Retinal pigment epithelial cell (primary cell): Measurements from ENCODE around the gene MGARP.
"Not testable (repeated sequence)": the region's sequence is repeated elsewhere in the genome, so short reads cannot be mapped to it uniquely, and the experiment has no call there.

Experiments used
- DNase-seq: peaks from one replicate; pipeline ENCODE4 v3.0.0-alpha.2; 2010; ENCODE audit warnings: low read depth
- H3K4me3 ChIP-seq: 2 replicates; pipeline ENCODE4 v1.5.1; 2011; ENCODE audit warnings: mild to moderate bottlenecking, low read length, control low read depth, moderate library complexity
- TF ChIP-seq, protein P1 (sequence below): conservative IDR thresholded peaks from 2 replicates; pipeline ENCODE4 v1.5.1; 2011; ENCODE audit warnings: low read depth, low read length, control low read depth, inconsistent platforms

MGARP gene

DNA sequence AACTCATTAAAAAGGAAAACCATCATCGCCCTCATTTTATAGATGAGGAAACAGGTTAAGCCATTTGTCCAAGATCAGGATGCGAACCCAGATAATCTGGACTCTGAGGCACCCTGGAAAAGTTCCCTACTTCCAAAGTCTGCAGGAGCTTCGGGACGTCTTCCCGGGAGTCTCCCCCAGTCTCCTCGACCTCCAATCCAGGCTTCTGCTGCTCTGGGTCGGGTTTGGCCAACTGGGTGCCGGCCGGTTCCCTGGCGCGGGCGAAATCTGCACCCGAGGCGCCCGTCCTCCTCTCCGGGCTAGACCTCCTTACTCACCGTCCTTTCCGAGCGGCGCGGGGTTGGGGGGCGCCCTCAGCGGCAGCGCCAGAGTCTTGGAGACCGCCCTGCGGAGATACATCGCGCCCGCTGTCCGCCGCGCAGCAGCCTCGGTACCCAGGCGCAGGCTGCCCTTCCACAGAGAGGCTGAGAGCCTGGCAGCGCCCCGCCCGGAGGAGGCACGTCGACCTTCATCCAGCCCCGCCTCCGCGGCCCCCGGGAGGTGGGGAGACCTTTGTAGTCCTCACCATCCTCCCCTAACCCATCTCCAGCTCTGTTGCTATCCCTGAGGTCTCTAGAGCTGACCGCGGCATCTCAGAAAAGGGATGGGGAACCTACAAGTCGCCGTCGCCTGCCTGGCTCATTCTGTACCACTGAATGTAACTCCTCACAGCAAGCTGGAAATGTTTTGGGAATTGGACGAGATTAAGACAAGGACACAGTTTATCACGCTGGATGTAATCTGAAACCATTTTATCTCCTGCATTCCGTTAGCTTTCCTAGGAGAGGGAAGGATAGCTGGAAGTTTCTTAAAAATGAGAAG, at the start of gene MGARP:
TSS of gene MGARP (minus strand) at position 466 of the 861 bp plus-strand sequence. CDS start at position 399, 67 bp downstream.
- no peak for DNase-seq
- TF ChIP-seq, protein P1, sequence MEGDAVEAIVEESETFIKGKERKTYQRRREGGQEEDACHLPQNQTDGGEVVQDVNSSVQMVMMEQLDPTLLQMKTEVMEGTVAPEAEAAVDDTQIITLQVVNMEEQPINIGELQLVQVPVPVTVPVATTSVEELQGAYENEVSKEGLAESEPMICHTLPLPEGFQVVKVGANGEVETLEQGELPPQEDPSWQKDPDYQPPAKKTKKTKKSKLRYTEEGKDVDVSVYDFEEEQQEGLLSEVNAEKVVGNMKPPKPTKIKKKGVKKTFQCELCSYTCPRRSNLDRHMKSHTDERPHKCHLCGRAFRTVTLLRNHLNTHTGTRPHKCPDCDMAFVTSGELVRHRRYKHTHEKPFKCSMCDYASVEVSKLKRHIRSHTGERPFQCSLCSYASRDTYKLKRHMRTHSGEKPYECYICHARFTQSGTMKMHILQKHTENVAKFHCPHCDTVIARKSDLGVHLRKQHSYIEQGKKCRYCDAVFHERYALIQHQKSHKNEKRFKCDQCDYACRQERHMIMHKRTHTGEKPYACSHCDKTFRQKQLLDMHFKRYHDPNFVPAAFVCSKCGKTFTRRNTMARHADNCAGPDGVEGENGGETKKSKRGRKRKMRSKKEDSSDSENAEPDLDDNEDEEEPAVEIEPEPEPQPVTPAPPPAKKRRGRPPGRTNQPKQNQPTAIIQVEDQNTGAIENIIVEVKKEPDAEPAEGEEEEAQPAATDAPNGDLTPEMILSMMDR: no peak
- peak within 1 kb of the TSS; percentile 61 for H3K4me3 ChIP-seq

DNA sequence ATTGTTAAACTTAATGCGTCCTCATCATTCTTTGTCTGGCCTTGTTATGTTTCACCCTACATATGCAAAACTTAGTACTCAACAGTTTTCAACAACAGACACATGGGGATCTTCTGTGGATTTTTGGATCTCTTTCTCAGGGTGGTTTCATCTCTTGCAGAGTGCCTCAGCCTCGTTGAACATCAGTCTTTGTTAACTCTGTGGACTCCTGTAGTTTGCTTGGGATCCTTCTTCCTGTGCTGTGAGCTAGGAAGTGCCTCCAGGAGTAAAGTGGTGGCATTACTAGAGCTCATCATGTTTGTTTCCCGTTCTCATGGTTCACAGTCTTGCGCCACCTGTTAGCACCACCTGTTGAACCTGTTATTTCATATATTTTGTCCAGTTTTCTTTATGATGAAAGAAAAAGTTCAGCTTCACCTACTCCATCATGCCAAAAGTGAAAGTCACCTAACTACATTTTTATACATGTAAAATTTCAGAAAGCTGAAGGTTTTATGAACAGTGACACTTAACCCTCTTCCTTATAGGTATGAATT, 49.7 kb upstream of the MGARP start:
- TF ChIP-seq, protein P1: no peak
- H3K4me3 ChIP-seq: no peak overlapping the region

DNA sequence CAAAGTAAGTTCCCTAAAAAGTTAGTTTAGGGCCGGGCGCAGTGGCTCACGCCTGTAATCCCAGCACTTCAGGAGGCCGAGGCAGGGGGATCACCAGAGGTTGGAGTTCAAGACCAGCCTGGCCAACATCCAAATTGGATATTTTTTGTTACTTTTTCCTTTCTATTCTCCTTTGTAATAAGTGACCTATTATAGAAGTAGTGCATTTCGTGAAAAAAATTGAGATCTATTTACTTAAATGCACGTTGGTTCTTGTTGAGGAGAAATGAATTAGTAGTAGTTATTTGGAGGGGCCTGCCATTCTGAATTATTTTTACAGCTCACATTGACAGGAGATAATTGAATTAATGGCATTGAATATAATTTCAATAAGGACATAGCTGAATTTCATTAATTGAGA, 44.6 kb upstream of the MGARP start:
- no peak overlapping the region for H3K4me3 ChIP-seq
- no peak for DNase-seq
- TF ChIP-seq, protein P1: no peak

More for the DNA sequence above, 49.7 kb upstream of the MGARP start:
- no peak for DNase-seq

DNA sequence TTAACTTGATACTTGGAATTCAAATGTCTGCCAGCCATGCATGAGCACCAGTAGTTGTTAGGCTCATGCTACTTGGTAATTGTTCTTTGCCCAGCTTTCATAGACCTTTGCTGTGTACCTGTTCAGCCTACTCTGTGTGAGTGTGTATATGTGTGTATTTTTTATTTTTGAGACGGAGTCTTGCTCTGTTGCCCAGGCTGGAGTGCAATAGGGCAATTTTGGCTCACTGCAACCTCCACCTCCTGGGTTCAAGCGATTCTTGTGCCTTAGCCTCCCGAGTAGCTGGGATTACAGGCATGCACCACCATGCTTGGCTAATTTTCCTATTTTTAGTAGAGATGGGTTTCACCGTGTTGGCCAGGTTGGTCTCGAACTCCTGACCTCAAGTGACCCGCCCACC, 42.5 kb upstream of the MGARP start:
- not testable (repeated sequence) for H3K4me3 ChIP-seq

DNA sequence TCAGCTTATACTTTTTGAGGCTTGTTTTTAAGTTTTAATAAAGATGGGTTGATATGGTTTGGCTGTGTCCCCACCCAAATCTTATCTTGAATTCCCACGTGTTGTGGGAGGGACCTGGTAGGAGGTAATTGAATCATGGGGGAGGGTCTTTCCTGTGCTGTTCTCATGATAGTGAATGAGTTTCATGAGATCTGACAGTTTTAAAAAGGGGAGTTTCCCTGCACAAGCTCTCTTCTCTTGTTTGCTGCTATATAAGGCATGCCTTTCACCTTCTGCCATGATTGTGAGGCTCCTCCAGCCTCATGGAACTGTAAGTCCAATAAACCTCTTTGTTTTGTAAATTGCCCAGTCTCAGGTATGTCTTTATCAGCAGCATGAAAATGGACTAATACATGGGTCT, 42.0 kb upstream of the MGARP start:
- not testable (repeated sequence) for DNase-seq, H3K4me3 ChIP-seq

More for the DNA sequence above, 42.5 kb upstream of the MGARP start:
- not testable (repeated sequence) for DNase-seq

DNA sequence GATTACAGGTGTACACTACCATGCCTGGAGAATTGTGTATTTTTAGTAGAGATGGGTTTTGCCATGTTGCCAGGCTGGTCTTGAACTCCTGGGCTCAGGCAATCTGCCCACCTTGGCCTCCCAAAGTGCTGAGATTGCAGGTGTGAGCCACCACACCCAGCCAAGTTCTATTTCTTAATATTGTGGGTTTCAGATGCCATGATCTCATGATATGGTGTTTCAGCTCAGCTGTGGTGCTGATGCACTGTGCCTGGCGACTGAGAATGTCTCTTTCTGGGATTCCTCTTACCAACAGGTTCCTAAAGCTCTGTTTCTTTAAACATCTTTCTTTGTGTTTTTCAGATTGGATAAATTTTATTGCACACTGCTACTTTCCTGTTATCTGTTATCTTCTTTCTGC, 39.5 kb upstream of the MGARP start:
- TF ChIP-seq, protein P1: no peak
- H3K4me3 ChIP-seq: no peak overlapping the region
- no peak for DNase-seq

- DNase-seq: no peak
- TF ChIP-seq, protein P1: no peak
- H3K4me3 ChIP-seq: no peak overlapping the region
Observed at GRCh38 chr4:139317635-139318034, 37.6 kb upstream of the MGARP start.

GRCh38 chr4:139316733-139317132, 36.7 kb upstream of the MGARP start:
- no peak overlapping the region for H3K4me3 ChIP-seq
- DNase-seq: no peak
- TF ChIP-seq, protein P1: no peak
